Panc1 (cell line): ENCODE data around the gene POTEB3. TPM values are rescaled to one million over a fixed set of nuclear protein-coding genes. Genes with fewer than 3 reads are reported as not detected.
"Not testable (repeated sequence)": the region's sequence is repeated elsewhere in the genome, so short reads cannot be mapped to it uniquely, and the experiment has no call there.

Experiments
- ATAC-seq: fragments of 200-7000 bp; cut with Tn5 transposase; 2 replicates; pipeline ENCODE4 v1.9.1; 2020; ENCODE audit warnings: mild to moderate bottlenecking, moderate library complexity
- Bru-seq: library from RNA; stranded (reverse); fragments of 400-500 nt; gene quantifications from one replicate; lab custom pipeline; 2021; lab: Mats Ljungman, UMichigan
- BruChase-seq, 2 experiments: library from RNA; stranded (reverse); fragments of 400-500 nt; gene quantifications; one replicate each; lab custom pipeline; 2021; lab: Mats Ljungman, UMichigan
- BruUV-seq: library from RNA; stranded (reverse); fragments of 400-500 nt; replicated peaks from 2 replicates; lab custom pipeline; 2021; lab: Mats Ljungman, UMichigan
- CTCF ChIA-PET: fragments of 300-600 bp; sonication (Branson Sonifier 250); formaldehyde crosslinking; loops from one replicate; lab custom pipeline; 2022; ENCODE audit warnings: antibody characterized with exemption; lab: Charles Lee
- POLR2A ChIA-PET: fragments of 300-600 bp; sonication (Branson Sonifier 250); formaldehyde crosslinking; loops from one replicate; lab custom pipeline; 2022; ENCODE audit warnings: antibody characterized with exemption; lab: Charles Lee
- DNase-seq: peaks from one replicate; pipeline ENCODE4 v3.0.0-alpha.2; 2010; ENCODE audit warnings: low read depth, low spot score
- H3K27ac ChIP-seq: 2 replicates; pipeline ENCODE4 v1.5.1; 2011; ENCODE audit warnings: mild to moderate bottlenecking, low read length, inconsistent platforms
- H3K27me3 ChIP-seq: fragments of 200-500 bp; sonication (Bioruptor generic); 2 replicates; pipeline ENCODE4 v1.6.0; 2014; ENCODE audit warnings: low read length, inconsistent platforms; ENCODE audit not compliant: control insufficient read depth, insufficient read depth
- H3K36me3 ChIP-seq: fragments of 200-500 bp; sonication (Bioruptor generic); 2 replicates; pipeline ENCODE4 v1.5.1; 2014; ENCODE audit warnings: inconsistent platforms, mild to moderate bottlenecking, low read length, moderate library complexity; ENCODE audit not compliant: control insufficient read depth, insufficient read depth
- H3K4me1 ChIP-seq: 2 replicates; pipeline ENCODE4 v1.5.1; 2011; ENCODE audit warnings: inconsistent platforms, mild to moderate bottlenecking, low read length, moderate library complexity; ENCODE audit not compliant: control insufficient read depth, insufficient read depth
- H3K4me3 ChIP-seq, 2 experiments: 2 replicates each; pipeline ENCODE4 v1.5.1; 2011 to 2012; ENCODE audit warnings: low read depth in 2 of 2, low read length in 2 of 2, mild to moderate bottlenecking in 2 of 2, inconsistent platforms in 1 of 2, moderate library complexity in 1 of 2
- H3K9me3 ChIP-seq: fragments of 200-500 bp; sonication (Bioruptor generic); 2 replicates; pipeline ENCODE4 v1.5.1; 2014; ENCODE audit warnings: low read depth, mild to moderate bottlenecking, inconsistent platforms, low read length, moderate library complexity; ENCODE audit not compliant: control insufficient read depth, insufficient read depth
- in situ Hi-C: cut with HindIII; loops from 2 replicates; pipeline ENCODE4 v1.10.0; 2016; ENCODE audit warnings: low sequenced_read_pairs, low pct_unique_long_range_greater_than_20kb
- intact Hi-C: fragments of 100-400 bp; cut with micrococcal nuclease; formaldehyde crosslinking; loops from one replicate; pipeline ENCODE4 v1.10.0; 2022; ENCODE audit not compliant: unreplicated experiment
- long read RNA-seq: library from polyadenylated mRNA; unstranded; transcript quantifications from one replicate; pipeline ENCODE4 v2.0.0, GENCODE V29; 2021; ENCODE audit not compliant: unreplicated experiment
- polyA plus RNA-seq: library from polyadenylated mRNA; unstranded; fragments of >200 nt; gene quantifications from one replicate; pipeline ENCODE4 v1.2.1, GENCODE V29; 2012; ENCODE audit warnings: missing spikeins; ENCODE audit not compliant: insufficient read length
- total RNA-seq: library from RNA; stranded (reverse); gene quantifications from one replicate; pipeline ENCODE4 v1.2.1, GENCODE V29; 2021; ENCODE audit not compliant: unreplicated experiment

The POTEB3 gene
- total RNA-seq: not detected
- not detected for polyA plus RNA-seq
- Bru-seq, nascent RNA: not detected
- BruChase-seq, experiment 1, labeled RNA remaining after a 2-hour chase: not detected
- BruChase-seq, experiment 2, labeled RNA remaining after a 6-hour chase: not detected
- long read RNA-seq: 0 reads

GRCh38 chr15:21440399-21440798 is at the start of gene POTEB3:
Gene POTEB3, minus strand, starts transcription at chr15:21440499. Its CDS starts 488 bp downstream, at chr15:21440011.
- POLR2A ChIA-PET, H3K4me3 ChIP-seq, ATAC-seq, intact Hi-C loops, H3K27ac ChIP-seq, H3K9me3 ChIP-seq, DNase-seq, in situ Hi-C loops, H3K36me3 ChIP-seq, BruUV-seq, H3K4me1 ChIP-seq, H3K27me3 ChIP-seq, CTCF ChIA-PET: not testable (repeated sequence)

GRCh38 chr15:21453683-21454082 is 13.4 kb upstream of the POTEB3 start:
- BruUV-seq, H3K27me3 ChIP-seq, H3K27ac ChIP-seq, CTCF ChIA-PET, in situ Hi-C loops, POLR2A ChIA-PET, H3K9me3 ChIP-seq, DNase-seq, H3K4me3 ChIP-seq, intact Hi-C loops, ATAC-seq, H3K4me1 ChIP-seq, H3K36me3 ChIP-seq: not testable (repeated sequence)

DNA sequence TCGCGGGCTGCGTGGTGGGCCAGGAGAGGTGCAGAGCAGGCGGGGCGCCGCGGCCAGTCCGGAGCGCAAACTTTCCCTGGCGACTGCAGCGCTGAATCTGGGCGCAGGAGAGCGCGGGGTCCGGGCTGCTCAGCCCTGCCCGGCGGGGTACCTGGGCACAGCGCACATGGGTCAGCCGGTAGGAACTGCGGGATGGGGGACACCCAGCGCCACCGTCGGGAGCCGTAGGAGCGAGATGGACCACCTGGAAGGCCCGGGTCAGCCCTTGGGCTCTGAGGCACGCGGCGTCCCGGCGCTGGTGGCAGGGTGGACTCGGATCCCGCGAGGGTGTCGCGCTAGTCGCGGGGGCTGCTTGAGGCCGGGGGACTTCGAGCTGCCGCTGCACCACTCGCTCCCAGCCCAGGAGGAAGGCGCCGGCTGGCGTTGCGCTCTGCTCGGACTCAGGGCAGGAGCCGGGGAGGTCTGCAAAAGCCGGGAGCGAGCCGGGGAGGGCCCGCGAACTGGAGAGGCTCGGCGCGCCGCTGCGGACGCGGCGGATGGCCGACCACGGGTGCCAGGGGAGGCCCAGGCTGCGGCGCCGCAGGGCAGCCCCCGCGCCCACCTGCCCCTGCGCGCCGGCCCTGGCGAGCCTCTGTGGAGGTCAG is 11.7 kb upstream of the POTEB3 start:
- intact Hi-C loops, DNase-seq, CTCF ChIA-PET, ATAC-seq, H3K27me3 ChIP-seq, POLR2A ChIA-PET, H3K9me3 ChIP-seq, BruUV-seq, H3K4me1 ChIP-seq, H3K4me3 ChIP-seq, H3K27ac ChIP-seq, in situ Hi-C loops, H3K36me3 ChIP-seq: not testable (repeated sequence)

DNA sequence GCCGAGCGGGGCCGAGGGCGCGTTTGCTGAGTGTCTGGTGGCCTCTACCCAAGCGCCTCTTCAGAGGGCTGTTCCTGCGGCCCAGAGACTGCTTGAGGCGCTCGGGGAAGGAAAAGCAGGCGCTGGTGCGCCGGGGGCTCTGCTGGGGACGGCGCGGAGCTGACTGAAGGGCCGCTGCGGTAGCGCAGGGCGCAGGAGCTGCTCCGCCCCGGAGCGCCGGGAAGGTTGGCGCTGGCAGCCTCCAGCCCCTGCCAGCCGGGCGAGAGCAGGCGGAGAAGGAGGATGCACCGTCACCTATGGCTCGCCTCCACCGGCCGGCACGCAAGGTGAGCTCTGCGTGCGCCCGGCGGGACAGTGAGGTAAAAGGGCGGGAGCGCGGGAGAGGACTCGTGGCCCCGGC is 11.2 kb upstream of the POTEB3 start:
- ATAC-seq, in situ Hi-C loops, H3K4me1 ChIP-seq, POLR2A ChIA-PET, H3K4me3 ChIP-seq, DNase-seq, H3K27me3 ChIP-seq, H3K27ac ChIP-seq, H3K36me3 ChIP-seq, intact Hi-C loops, H3K9me3 ChIP-seq, CTCF ChIA-PET, BruUV-seq: not testable (repeated sequence)

DNA sequence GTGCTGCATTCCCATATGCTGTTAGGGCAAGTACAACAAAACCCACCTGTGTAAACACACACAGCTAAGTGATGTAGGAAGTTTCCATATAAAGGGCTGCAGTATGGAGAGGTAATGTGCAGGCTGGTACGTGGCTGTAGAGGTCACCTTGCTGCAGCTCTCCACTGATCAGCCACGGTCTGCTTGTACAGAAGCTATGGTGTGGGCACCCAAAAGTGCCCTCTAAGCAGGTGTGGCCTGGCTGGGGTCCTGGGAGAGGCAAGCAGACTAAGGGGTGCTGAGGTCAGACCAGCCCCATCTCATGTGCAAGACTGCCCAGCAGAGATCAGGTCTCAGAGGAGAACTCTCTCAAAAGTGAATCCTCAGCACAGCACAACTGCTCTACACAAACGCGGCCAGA is 32.9 kb downstream of the POTEB3 start:
- in situ Hi-C loops, H3K27ac ChIP-seq, intact Hi-C loops, DNase-seq, POLR2A ChIA-PET, CTCF ChIA-PET, ATAC-seq, H3K4me1 ChIP-seq, H3K9me3 ChIP-seq, BruUV-seq, H3K27me3 ChIP-seq, H3K36me3 ChIP-seq, H3K4me3 ChIP-seq: not testable (repeated sequence)

- BruUV-seq, H3K27ac ChIP-seq, CTCF ChIA-PET, in situ Hi-C loops, H3K4me3 ChIP-seq, ATAC-seq, H3K27me3 ChIP-seq, DNase-seq, intact Hi-C loops, H3K4me1 ChIP-seq, H3K36me3 ChIP-seq, H3K9me3 ChIP-seq, POLR2A ChIA-PET: not testable (repeated sequence)
Observed at GRCh38 chr15:21401531-21401930, 38.8 kb downstream of the POTEB3 start.

DNA sequence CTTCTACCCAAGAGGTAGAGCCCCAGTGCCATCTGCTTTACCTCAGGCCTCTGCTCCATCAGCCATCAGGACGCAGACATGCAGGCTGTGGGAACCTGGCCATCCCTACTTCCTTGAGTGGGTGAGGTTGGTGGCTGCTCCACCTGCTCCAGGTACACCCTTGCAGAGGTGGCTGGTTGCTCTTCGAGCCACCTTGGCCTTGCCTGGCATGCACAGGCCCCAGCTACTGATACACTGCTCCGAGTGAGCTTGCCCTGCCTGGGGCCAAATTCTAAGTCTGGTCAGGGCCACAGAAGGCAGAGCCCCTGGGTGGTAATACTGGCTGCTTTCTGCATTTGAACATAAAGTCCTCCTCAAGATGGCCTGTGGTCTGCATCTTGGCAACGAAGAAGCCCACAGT is 41.2 kb downstream of the POTEB3 start:
- POLR2A ChIA-PET, H3K9me3 ChIP-seq, H3K4me1 ChIP-seq, H3K4me3 ChIP-seq, H3K27ac ChIP-seq, DNase-seq, H3K27me3 ChIP-seq, in situ Hi-C loops, H3K36me3 ChIP-seq, ATAC-seq, BruUV-seq, intact Hi-C loops, CTCF ChIA-PET: not testable (repeated sequence)
